ENCODE results near the gene GRHL3.

GRHL3 gene

GRCh38 chr1:24344090-24344742, 25.1 kb downstream of the GRHL3 start:
- no peak for DNase-seq

DNA sequence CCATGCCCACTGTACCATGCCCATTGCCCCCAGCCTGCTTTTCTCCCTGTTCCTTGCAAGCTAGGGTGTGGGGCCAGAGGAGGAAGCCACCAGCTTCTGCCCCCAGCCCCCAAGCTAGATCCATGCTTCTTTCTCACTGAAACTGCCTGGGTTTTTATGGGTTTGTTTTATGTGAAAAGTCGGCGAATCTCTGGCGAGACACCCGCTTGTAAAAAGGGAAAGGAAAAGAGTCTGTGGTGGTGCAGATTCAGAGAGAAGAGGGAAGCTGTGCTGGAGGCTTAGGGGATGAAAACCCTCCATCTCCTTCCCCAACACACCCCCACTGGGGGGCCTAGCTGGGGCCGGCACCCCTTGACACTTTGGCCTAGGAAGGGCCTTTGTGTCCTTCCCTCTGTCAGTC, 26.2 kb downstream of the GRHL3 start:
- DNase-seq: no peak

DNA sequence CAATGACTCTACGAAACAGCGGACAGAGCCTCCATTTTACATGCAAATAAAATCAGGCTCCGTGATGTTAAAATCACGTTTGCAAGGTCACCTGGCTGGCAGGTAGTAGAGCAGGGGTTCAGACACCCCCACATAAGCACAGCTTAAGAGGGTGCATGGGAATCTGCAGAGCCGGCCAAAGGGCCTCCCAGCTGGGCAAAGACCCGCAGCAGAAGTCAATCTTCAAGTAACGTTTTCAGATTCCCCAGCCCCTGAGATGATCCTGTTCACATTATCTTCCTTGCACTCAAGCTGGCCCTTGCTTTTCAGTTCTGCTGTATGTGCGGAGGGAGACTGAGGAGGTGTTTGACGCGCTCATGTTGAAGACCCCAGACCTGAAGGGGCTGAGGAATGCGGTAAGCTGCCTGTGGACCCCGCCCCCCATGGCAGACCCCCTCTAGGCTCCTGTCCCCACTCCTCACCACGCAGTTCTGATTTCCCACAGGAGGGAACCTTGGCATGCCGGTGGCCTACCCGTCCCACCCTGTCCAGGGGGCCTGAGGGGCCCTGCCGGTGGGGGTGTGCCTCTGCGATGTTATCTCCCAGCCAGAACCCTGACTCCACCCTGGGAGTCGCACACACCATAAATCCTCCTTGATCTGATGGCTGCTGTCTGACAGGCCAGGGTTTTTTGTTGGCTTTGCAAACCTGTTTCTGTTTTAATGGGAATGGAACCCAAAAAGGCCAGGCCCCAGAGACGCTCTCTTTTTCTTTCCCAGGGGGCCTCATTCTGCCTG, 28.2 kb downstream of the GRHL3 start:
- no peak for DNase-seq

GRCh38 chr1:24348196-24348595, 29.0 kb downstream of the GRHL3 start:
- DNase-seq: no peak

GRCh38 chr1:24349891-24350290, 30.7 kb downstream of the GRHL3 start:
- DNase-seq: no peak

- no peak for DNase-seq
Measured at GRCh38 chr1:24351247-24351646, 32.1 kb downstream of the GRHL3 start.

DNA sequence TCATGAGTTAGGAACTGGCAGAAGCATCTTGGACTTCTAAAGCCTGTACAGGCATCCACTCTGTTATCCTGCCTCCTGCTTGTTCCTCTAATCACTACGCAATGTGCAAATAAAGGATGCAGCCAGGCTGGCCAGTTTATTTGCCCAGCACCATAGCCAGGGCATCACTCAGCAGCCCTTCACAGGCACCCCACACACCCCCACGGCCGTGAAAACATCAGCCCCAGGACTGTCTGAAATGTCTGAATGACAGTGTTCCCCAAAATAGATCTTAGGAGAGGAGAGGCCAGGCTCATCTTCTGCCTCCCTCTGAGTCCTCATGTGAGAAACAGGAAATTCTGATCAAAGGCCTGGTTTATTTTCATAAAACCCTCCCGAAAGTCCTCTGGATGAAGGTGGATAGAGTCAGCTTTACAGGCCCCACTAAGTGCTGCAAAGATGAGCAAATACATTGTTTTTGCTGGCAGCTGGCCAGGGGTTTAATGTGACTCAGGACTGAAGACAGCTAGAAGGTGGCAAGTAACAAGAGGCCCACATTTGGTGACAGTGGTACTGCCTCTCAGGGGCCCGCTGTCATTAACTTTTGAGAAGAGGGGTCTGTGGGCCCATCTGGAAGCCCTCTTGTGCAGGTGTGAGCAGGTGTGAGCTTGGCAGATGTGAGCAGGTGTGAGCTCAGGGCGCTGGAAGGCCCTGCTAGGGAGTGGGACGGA, 32.9 kb downstream of the GRHL3 start:
- no peak for DNase-seq

GRCh38 chr1:24353292-24353891, 34.2 kb downstream of the GRHL3 start:
- no peak for DNase-seq

DNA sequence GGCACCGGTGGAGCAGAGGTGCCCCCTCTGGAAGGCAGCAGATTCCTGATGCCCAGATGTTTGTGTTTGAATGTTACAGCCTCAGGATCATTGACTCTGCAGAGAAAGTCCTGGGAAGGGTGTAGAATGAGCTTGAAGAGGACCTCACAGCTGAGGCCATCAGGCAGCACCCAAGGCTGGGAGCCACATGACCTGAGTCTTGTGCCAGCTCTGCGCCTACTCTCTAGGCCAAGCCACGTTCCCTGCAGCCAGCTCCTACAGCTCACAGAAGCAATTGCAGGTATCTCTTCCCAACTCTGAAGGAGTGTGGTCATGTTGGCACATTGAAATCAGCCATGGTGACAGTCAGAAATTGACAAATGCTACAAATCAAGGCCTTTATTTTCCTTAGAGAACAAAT, 36.3 kb downstream of the GRHL3 start:
- DNase-seq: no peak

DNA sequence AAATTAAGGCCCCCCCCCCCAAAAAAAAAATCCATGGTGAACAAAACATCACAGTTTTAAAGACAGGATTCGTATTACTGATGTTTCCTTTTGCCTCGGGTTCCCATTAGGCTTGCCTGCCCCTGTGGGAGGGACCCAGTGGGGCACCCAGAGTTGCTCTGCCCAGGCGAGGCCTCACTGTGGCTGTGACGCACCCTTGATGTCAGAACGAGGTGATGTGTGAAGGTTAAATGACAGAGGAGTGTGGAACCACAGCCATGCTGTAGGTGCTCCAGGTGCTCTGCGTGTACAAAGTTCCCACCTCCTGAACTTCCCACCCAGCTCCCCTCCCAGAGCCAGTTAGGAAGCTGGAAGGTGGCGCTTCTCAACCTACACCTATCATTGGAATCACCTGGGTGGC, 37.9 kb downstream of the GRHL3 start:
- no peak for DNase-seq

GRCh38 chr1:24360681-24361080, 41.5 kb downstream of the GRHL3 start:
- no peak for DNase-seq

DNA sequence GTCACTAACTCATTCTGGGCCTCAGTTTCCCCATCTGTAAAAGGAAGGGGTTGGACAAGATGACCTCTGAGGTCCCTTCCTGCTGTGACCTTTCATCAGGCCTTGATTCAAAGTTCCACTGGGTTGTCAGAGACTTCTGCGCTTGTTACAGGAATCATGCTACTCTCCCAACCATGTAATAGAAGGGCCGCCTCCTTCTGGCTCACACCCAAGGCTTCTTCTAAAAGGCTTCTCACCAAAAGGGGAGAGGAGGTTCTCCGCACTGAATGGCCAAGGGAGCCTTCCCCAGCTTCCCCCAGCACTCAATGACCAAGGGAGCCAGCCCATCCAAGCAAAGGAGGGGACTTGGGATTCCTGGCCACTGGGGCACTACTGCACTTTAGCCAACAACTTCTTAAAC, 42.7 kb downstream of the GRHL3 start:
- no peak for DNase-seq

DNA sequence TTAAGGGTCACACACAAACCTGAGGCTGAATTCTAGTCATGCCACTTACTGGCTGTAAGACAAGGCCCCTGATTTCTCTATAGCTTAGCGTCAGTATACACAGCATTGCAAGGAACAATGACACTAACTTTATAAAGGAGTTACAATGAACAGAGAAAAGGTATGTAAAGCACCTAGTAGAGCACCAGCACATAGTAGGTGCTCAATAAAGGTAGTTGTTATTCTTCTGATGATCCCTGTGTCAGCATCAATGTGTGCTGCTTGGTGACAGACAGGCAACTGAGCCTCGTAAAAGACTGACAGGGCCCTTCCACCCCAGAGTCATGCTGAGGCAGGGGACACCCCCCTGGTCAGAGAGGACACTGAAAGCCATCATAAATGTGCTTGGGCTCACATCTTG, 43.2 kb downstream of the GRHL3 start:
- no peak for DNase-seq

GRCh38 chr1:24362982-24363614, 43.9 kb downstream of the GRHL3 start:
- no peak for DNase-seq

GRCh38 chr1:24363994-24364393, 44.8 kb downstream of the GRHL3 start:
- DNase-seq: no peak

- no peak for DNase-seq
Measured at GRCh38 chr1:24364605-24364974, 45.4 kb downstream of the GRHL3 start.

- DNase-seq: no peak
Measured at GRCh38 chr1:24364975-24365678, 46.0 kb downstream of the GRHL3 start.

DNA sequence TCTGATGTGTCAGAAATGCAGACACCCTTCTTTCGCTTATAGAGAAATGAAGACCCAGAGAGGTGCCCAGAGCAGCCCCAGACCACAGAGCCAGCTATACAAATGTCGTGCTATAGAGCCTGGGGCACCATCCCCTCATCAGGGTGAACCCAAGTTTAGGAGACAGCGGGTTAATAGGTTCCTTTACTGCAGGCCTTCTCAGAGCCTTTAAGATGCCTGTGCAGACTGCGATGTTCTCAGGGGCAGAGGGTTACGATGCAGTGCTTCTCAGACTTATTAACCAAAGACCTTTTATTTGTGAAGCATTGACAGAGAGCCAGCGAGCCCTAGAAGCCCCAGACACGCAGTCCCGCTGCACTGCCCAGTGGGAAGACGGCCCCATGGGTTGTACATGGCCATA, 47.5 kb downstream of the GRHL3 start:
- DNase-seq: no peak

DNA sequence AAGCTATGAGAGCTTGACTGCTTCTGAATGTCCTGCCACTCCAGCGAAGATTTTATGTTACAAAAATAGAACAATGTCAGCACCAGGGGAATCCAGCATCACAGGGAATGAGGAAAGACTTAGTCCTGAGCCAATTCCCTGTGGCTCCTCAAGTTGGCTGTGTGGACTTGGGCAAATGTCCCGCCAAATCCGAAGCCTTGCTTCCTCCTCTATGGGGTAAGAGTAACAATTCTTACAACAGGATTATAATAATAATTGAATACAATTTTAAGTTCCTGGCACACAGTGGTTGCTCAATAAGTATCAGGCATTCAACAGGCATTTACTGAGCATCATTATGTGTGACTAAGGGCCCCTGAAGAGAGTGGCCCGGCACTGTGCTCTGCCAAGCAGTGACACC, 50.0 kb downstream of the GRHL3 start:
- DNase-seq: no peak

DNA sequence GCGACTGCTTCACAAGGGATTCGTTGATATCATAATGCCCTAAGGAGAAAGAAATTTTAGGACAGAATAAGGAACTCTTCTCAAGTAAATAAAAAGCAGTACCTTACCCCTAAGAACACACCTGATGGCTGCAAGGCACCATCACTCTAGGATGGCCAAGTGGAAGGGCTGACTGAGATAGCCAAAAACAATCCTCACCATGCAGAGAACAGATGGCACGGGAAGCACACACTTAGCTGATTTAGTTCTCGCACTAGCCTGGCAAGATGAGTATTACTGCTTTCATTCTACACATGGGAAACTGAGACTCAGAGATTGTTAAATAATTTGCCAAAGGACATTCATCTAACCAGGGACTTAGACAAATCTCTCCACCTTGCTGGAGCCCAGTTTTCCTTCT, 50.6 kb downstream of the GRHL3 start:
- no peak for DNase-seq

- DNase-seq: no peak
Measured at GRCh38 chr1:24373044-24373443, 53.9 kb downstream of the GRHL3 start.

- DNase-seq: no peak
Measured at GRCh38 chr1:24373710-24374109, 54.6 kb downstream of the GRHL3 start.

All from T-helper 9 cell (primary cell).